Raji (cell line): Measurements from ENCODE around the gene GLRA3.

ENCODE experiments used
- POLR2A ChIP-seq: IDR thresholded peaks from 2 replicates; pipeline ENCODE4 v1.6.1; 2011; ENCODE audit warnings: low read depth, low read length, control low read depth; ENCODE audit not compliant: insufficient read depth

Gene GLRA3

DNA sequence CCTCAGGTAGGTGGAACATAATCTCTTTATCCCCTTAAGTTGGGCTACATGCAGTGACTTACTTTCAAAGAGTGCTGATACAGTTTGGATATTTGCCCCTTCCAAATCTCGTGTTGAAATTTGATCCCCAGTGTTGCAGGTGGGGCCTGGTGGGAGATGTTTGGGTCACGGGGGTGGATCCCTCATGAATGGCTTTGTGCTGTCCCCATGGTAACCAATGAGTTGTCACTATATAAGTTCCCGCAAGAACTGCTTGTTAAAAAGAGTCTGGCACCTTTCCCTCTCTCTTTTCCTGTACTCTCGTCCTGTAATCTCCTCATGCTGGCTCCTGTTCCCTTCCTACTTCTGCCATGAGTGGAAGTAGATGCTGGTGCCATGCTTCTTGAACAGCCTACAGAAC lies 71.3 kb downstream of the GLRA3 start:
- TF ChIP-seq POLR2A: no peak

DNA sequence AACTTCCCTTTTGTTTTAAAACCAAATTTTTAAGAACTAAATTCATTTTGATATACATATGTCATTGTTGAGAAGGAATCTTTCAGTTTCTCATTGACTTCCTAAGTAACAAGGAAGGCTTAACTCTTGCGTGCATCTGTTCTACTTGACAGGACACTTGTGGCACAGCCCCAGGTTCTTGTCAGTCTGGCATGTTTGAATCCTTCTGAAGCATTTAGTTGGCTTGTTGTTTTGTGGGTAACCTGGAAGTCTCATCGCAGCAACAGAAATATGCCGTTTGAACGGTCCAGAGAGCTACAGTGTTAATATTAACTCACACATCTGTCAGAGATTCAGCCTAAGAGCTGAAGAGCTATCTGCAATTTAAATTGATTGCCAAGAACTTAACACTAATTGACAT lies 76.0 kb downstream of the GLRA3 start:
- TF ChIP-seq POLR2A: no peak

DNA sequence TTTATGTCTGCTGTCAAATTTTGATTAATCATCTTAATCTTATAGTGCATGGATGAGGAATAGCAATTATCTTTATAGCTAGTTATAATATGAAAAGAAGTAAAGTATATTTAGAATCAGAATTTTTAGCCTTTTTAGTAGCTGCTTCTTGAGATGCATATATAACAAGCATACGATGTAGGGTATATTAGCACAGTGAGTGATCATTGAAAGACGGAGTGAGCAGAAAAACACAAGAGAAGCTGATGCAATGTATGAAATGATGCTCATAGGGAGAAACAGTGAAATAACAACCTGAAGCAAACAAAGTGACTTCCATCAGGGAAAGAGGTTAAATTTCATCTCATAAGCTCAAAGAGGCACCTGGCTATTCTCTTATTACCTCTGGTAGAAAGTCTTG lies 77.0 kb downstream of the GLRA3 start:
- no peak for TF ChIP-seq POLR2A

DNA sequence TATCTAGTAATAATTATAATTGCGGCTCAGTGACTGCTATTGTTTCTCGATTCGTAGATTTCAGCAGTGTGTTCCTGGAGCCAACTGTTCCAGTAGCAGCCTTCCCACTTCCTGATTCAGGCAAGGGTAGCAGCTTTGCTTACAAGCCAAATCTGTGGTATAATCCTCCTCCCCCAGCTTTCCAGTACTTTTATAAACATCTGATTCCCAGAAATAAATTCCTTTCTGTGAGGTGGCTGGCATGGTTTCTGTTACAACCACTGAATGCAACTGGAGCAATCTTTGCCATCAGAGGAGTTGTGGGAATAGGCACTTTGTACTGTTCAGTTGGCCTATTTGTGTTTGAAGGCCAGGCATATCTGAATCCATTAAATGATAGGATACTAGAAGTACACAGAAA lies 80.0 kb downstream of the GLRA3 start:
- TF ChIP-seq POLR2A: no peak

DNA sequence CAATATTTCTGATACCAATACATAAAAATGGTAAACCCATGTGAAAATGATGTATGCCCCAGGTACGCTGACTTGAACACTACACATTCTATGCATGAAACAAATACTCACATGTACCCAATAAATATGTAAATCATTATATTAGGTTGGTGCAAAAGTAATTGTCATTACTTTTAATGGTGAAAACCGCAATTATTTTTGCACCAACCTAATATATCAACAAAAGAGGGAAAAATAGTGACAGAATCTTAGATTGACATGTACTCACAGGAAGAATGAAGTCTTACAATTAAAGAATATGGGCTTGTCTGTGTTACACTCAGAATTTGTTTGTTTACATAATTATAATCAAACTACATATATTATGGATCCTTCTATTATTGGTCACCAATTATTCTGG lies 82.3 kb downstream of the GLRA3 start:
- TF ChIP-seq POLR2A: no peak

DNA sequence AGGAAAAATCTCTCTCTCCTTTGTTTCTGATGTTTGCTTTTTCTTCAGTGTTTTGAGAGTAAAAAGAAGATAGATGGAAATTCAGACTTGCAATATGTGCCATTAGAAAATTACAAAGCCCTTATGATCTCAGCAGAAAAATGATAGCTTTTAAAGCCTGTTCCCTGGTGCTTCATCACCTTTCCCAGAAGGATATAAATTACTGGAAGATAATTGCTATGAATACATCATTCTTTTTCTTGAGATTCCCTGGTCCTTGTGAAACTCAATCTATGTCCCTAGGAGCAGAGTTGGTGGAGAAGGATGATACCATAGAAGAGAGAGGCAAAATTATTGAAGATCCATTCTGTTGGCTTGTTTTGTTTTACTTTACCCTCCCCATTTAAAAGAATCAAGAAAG lies 86.5 kb downstream of the GLRA3 start:
- no peak for TF ChIP-seq POLR2A

DNA sequence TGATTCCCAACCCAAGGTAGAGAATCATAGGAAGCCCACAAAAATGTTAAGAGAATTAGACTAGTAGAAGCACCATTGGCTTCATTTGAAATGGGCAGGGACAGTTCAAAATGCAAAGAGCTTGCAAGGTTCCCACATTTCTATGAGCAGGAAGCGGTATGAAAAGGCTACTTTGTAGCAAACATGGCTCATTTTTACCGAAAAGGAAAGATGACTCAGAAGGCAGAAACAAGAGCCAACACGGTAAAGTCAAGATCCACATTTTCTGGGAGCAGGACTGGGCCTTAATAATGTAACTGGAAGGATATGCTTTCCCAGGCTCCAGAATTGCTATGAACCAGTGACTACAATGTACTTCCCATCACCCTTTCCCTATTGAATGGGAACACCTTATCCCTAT lies 89.5 kb downstream of the GLRA3 start:
- no peak for TF ChIP-seq POLR2A

DNA sequence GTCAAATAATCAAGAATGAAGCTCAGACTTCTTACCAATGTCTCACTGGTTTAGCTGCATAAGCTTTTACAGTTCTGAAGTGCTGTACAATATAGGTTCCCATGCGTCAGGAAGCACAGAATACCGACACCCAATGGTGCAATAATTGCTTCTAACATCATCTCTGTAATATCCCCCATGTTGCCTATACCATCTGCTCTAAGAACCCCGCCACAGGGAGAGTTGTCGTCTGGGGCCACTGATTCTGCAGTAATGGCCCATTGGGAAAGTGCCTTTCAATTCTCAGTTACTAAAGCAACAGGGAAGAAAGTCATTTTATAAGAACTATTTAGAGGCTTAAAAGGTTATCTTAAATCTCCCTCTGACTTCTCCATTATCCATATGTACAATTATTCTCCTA lies 94.9 kb downstream of the GLRA3 start:
- no peak for TF ChIP-seq POLR2A

DNA sequence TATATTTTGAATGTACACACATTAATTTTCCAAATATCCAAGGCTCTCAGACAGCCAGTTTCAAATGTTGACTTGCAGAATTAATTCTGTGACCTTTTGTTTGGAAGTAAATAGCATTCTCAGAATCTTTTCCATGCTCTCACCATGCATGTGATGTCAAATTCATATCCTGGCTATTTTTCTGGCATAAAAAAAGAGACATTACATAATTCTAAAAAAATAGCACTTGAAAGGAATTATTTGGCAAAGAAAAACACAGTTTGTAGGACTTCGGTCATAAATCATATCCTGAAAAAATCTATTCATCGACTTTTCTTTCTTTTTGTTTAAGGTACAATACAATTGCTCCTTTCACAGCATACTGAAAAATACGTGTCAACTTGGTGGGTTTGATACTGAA lies 111.2 kb downstream of the GLRA3 start:
- TF ChIP-seq POLR2A: no peak

DNA sequence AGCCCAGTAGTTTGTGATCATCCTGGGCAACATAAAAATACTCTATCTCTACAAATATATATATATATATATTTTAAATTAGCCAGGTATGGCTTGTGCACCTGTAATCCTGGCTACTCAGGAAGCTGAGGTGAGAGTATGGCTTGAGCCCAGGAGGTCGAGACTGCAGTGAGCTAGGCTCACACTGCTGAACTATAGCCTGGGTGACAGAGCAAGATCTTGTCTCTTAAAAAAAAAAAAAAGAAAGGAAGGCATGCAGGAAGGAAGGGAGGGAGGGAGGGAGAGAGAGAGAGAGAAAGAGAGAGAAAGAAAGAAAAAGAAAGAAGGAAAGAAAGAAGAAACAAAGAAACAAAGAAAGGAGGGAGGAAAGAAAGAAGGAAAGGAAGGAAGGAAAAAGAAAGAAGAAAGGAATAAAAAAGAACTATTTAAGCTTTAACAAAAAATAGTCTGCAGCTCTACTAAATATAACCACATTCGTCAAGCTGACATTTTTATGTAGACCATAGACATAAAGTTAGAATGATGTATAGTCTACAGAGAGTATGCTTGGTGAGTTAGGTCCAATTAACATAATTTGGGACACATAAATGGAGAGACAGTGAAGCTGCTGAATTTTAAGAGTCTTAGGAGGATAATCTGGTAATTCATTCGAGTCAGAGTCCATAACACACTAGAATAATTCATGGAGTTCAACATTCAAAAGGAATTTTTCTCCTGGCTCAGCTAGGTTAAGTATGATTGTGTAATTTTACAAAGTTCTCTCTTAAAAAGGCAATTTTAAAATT lies 111.9 kb downstream of the GLRA3 start:
- no peak for TF ChIP-seq POLR2A

DNA sequence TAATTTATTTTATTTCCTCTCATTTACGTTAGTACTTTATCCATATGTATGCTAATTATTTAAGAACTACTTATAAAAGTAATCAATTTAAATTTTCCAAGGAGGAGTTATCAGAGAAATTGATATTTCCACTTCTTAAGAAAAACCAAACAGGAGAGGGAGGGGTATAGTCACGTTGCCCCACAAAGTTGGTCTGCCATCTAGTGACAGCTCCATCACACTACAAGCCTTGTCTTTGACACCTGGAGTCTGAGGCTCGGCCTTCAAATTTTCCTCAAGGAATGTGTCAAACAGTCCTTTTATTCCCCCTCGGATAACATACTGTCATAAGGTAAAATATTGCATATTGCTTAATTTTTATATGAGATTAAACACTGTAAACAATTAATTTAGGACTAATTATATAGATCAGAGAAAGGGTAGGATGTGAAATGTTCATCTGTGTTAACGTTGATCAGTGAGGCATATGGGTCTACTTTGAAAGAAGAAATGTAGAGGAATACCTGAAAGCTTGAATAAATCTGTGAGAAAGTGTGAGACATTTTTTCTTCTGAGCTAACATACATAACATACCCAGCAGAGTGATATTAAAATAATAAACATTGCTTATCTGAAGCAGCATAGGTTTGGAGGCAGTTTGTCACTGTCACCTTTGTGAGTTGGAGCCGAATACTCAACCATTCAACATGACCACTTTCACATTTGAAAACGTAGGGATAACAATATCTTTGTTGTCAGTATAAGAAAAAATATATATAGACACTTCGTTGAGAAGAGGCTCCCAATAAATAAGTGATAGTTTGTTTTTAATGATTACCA lies 114.4 kb downstream of the GLRA3 start:
- TF ChIP-seq POLR2A: no peak

DNA sequence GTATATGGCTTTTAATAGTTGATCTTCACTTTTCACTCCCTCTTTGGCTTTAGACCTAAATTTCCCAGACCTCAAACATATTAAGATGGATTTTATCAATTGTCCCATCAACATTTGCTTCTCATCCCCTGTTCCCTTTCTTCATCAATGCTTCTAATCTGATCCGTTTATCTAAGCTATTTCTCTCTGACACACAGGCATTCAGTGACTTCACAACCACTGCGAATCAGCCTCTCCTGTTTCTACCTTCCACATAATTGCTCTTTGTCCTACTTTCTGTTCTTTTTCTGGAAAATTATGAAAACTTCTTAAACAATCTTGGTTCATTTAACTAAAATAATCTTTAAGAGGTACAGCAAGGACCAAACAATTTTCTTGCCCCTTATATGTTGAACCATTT lies 115.2 kb downstream of the GLRA3 start:
- no peak for TF ChIP-seq POLR2A

DNA sequence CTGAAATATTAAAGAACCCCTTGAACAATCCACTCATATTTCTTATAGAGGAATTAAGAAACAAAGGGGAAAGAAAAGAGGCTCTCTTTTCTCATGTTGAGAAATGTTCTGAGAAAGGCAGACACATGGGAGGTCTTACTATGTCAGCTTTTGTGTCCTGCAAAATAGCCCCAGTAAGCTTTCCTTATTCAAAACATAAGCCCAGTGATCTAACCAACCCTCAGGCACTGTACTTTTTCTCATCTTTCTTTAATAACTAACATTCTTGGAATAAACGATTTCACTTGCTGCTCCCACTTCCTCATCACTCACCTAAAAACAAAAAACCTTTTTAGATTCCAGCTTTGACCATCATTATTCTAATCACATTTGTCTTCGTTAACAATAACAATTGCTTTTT lies 115.9 kb downstream of the GLRA3 start:
- no peak for TF ChIP-seq POLR2A

DNA sequence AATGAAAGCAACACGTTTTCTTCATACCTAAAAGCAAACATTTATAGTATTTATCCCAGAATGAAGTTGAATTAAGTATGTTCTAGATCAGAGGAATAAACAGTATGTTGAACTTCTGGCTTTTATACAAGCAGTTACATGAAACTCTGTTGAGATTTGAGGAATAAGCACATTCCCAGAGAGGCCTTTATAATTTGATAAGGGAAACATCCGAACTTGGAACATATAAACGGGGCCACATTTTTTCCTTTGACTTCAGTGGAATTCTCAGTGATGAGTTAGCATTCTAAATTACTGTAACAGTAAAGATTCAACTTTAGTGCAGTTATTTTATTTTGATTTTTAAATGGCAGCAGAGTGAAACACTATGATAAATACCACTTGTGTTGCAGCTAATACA lies 119.5 kb downstream of the GLRA3 start:
- TF ChIP-seq POLR2A: no peak

DNA sequence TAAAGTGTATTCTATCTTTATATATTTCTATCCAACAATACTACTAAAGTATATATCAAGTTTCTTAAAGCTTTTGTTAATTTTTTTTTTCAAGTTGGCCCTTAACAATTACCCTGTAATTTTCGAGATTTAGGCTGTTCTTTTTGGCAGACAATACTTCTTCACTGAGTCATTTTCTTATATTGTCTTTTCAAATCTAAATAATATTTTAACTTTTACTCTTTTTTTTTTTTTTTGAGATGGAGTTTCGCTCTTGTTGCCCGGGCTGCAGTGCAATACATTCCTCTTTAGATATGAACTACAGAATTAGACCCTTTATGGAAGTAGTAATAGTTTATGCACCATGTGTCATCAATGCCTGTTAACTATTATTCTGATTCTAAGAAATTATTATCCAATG lies 120.7 kb downstream of the GLRA3 start:
- no peak for TF ChIP-seq POLR2A

DNA sequence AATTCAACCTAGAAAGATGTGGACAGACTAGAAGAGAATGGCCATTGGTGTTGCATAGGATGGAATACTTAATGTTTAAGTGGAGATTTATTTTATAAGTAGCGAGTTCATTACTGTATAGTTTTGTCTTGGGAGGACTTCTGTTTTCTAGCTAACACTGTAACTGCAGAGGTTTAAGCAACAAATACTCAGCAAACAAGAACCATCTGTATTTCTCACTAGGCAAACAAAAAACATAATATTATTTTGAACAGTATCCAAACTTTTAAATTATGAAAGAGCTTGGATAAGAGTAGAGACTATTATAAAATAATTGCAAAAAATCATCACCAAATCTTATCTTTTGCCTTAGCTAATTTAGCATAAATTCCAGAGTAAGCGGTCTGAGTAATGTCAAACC lies 121.1 kb downstream of the GLRA3 start:
- TF ChIP-seq POLR2A: no peak
